ENCODE measurements around the gene DLK1. TPM values are rescaled to one million over a fixed set of nuclear protein-coding genes. Genes with fewer than 3 reads are reported as not detected.

The DLK1 gene
- total RNA-seq, 2 experiments from 2014 or later = not detected

Other genes starting within 250 kb of the DLK1 start
- gene BEGAIN, start 139.5 kb upstream of the DLK1 start, total RNA-seq = 1 to 10 TPM; 1.4 to 1.8 TPM
- not detected for gene MEG3, start 99.2 kb downstream of the DLK1 start, total RNA-seq
- not detected for gene RTL1, start 176.8 kb downstream of the DLK1 start, total RNA-seq

Measured in activated CD8-positive, alpha-beta memory T cell treated with anti-CD3 and anti-CD28 coated beads, Interleukin-2, amount 10 ng/mL, durations not matched to agents 7 days and 5 days (primary cell).